Nephron (organoid): ENCODE results near the gene RPL39L.

Experiments used
- H3K27ac Mint-ChIP-seq, 3 experiments: 2 replicates each; pipeline ENCODE4 v1.8.0; 2020; ENCODE audit warnings: mixed read lengths in 3 of 3, mild to moderate bottlenecking in 2 of 3, moderate library complexity in 1 of 3
- H3K27me3 Mint-ChIP-seq: 2 replicates; pipeline ENCODE4 v1.8.0; 2021; ENCODE audit warnings: low read depth, mild to moderate bottlenecking, moderate library complexity, mixed read lengths
- H3K36me3 Mint-ChIP-seq: 2 replicates; pipeline ENCODE4 v1.8.0; 2020; ENCODE audit warnings: low read depth, mixed read lengths
- H3K4me1 Mint-ChIP-seq: 2 replicates; pipeline ENCODE4 v1.8.0; 2020; ENCODE audit warnings: mixed read lengths
- H3K4me3 Mint-ChIP-seq, 3 experiments: 2 replicates each; pipeline ENCODE4 v1.8.0; 2020; ENCODE audit warnings: mild to moderate bottlenecking in 3 of 3, mixed read lengths in 3 of 3, moderate library complexity in 2 of 3
- H3K9me3 Mint-ChIP-seq: 2 replicates; pipeline ENCODE4 v1.8.0; 2020; ENCODE audit warnings: mixed read lengths
- CTCF ChIP-seq, 3 experiments: fragments of 200-600 bp; sonication (generic); IDR thresholded peaks; one replicate each; pipeline ENCODE4 v1.5.0; 2021; ENCODE audit warnings: antibody characterized with exemption in 3 of 3; ENCODE audit not compliant: unreplicated experiment in 3 of 3

Gene RPL39L

GRCh38 chr3:187110156-187110555 is 29.1 kb downstream of the RPL39L start:
- Mint-ChIP-seq H3K27me3 (no peaks in the 10 kb centered on the region), H3K9me3 (no peaks in the 10 kb centered on the region), H3K36me3 (no peaks in the 10 kb centered on the region), H3K4me1 (no peaks in the 10 kb centered on the region), H3K4me3 (no peak overlapping the region), H3K27ac (no peak overlapping the region)
- no peak for TF ChIP-seq CTCF (IDR thresholded peaks at IDR 0.05; ENCODE audit: unreplicated experiment in 3 of 3)

GRCh38 chr3:187107989-187108388 is 31.3 kb downstream of the RPL39L start:
- Mint-ChIP-seq H3K9me3 (no peaks in the 10 kb centered on the region), H3K4me1 (no peaks in the 10 kb centered on the region), H3K27ac (no peak overlapping the region), H3K27me3 (no peaks in the 10 kb centered on the region), H3K4me3 (no peak overlapping the region), H3K36me3 (no peaks in the 10 kb centered on the region)
- TF ChIP-seq CTCF (IDR thresholded peaks at IDR 0.05; ENCODE audit: unreplicated experiment in 3 of 3) = no peak

- no peak overlapping the region for H3K4me3 Mint-ChIP-seq
- TF ChIP-seq CTCF (IDR thresholded peaks at IDR 0.05; ENCODE audit: unreplicated experiment in 3 of 3) = no peak
- peak overlapping the region in 2 of 3 experiments; percentile 40 to 78 for H3K27ac Mint-ChIP-seq
- H3K36me3 Mint-ChIP-seq = no peaks in the 10 kb centered on the region
- no peaks in the 10 kb centered on the region for H3K27me3 Mint-ChIP-seq
- H3K9me3 Mint-ChIP-seq = no peaks in the 10 kb centered on the region
- H3K4me1 Mint-ChIP-seq = peaks cover 12% of the 10 kb centered on the region
These were observed 33.6 kb downstream of the RPL39L start for GRCh38 chr3:187105700-187106099.

GRCh38 chr3:187104933-187105332 is 34.4 kb downstream of the RPL39L start:
- no peak for TF ChIP-seq CTCF (IDR thresholded peaks at IDR 0.05; ENCODE audit: unreplicated experiment in 3 of 3)
- H3K4me1 Mint-ChIP-seq = peaks cover 12% of the 10 kb centered on the region
- no peaks in the 10 kb centered on the region for H3K36me3 Mint-ChIP-seq
- H3K27ac Mint-ChIP-seq = peak overlapping the region in 2 of 3 experiments; percentile 78 to 86
- H3K9me3 Mint-ChIP-seq = no peaks in the 10 kb centered on the region
- H3K4me3 Mint-ChIP-seq = peak overlapping the region in 1 of 3 experiments; percentile 44
- H3K27me3 Mint-ChIP-seq = no peaks in the 10 kb centered on the region

GRCh38 chr3:187104342-187104741 is 35.0 kb downstream of the RPL39L start:
- peaks cover 12% of the 10 kb centered on the region for H3K4me1 Mint-ChIP-seq
- no peak for TF ChIP-seq CTCF (IDR thresholded peaks at IDR 0.05; ENCODE audit: unreplicated experiment in 3 of 3)

GRCh38 chr3:187103251-187103650 is 36.0 kb downstream of the RPL39L start:
- Mint-ChIP-seq H3K4me1 (peaks cover 12% of the 10 kb centered on the region), H3K4me3 (no peak overlapping the region), H3K27ac (peak overlapping the region in 1 of 3 experiments; percentile 96), H3K27me3 (no peaks in the 10 kb centered on the region), H3K36me3 (peaks cover 6% of the 10 kb centered on the region), H3K9me3 (peaks cover 16% of the 10 kb centered on the region)
- no peak for TF ChIP-seq CTCF (IDR thresholded peaks at IDR 0.05; ENCODE audit: unreplicated experiment in 3 of 3)

More at GRCh38 chr3:187104342-187104741, 35.0 kb downstream of the RPL39L start:
- Mint-ChIP-seq H3K9me3 (peaks cover 5% of the 10 kb centered on the region), H3K4me3 (no peak overlapping the region), H3K36me3 (no peaks in the 10 kb centered on the region), H3K27me3 (no peaks in the 10 kb centered on the region), H3K27ac (peak overlapping the region in 2 of 3 experiments; percentile 32 to 78)
